Bone marrow (tissue), 2 donors: ENCODE data around the gene FOXG1.

ENCODE experiments used
- DNase-seq, 2 donors: peaks; one replicate each; lab custom pipeline; 2025; lab: John Stamatoyannopoulos, UW

Gene FOXG1

GRCh38 chr14:28776482-28777266 lies 10.1 kb downstream of the FOXG1 start:
- DNase-seq = no peak

GRCh38 chr14:28777471-28778137 lies 11.0 kb downstream of the FOXG1 start:
- no peak for DNase-seq

DNA sequence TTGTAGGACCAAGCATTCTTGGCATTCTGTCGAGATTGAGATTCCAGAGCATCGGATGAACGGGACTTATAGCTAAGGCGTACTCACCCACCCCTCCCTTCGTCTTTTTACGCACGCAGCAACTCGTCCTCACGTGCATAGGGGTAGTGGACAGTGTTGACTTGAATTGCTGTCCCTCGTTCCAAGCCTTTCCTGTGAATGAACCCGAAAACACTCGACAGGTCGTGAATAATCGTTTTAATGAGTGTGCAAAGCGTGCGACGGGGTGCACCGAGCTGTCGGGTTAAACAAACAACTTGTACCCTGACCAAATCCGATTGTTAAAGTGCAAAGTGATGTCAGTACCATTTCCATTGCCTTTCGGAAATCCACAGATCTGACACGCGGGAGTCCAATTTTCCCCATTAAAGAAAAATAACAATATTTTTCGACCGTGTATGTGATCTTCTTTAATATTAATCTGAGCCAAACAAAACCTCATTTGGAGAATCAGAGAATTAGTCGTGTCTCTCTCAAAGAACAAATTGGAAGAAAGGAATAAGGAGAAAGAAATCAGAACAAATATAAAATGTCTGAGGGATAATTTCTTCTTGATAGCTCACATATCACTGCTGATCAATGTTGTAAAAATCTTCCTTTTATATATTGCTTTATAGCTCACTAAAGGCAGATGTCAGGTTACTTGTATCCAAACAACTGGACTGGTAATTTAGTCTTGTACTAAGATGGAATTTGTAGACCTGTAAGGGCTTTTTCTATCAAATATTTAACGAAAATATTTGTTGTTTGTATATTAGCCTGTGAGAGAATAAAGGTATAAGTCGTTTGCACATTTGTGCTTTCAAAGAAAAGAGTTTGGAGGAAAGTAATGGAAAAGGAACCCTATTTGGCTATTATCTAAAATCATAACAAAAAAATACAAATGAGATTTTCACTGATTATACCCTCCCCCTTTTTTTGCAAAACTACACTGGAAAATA lies 11.8 kb downstream of the FOXG1 start:
- DNase-seq = no peak

DNA sequence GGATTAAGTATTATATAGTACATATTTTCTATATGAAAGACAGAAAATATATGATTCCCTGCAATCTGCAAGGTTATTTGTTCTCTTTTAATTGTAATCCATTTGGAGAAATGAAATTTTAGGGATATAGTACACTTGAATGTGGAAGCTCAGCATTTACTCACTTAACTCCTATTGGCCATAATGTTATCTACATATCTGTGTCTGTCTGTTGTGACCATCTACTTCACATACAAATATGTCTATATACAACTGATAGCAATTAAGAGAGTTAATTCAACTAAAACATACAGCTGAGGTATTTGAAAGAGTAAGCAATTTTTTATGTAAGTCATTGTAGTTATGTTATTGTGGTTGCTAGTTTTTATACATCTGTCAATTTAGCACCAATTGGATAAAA lies 12.9 kb downstream of the FOXG1 start:
- no peak for DNase-seq

GRCh38 chr14:28780843-28781820 lies 14.5 kb downstream of the FOXG1 start:
- DNase-seq = no peak

GRCh38 chr14:28782301-28782700 lies 15.7 kb downstream of the FOXG1 start:
- DNase-seq = no peak

GRCh38 chr14:28783664-28784063 lies 17.1 kb downstream of the FOXG1 start:
- DNase-seq = no peak

DNA sequence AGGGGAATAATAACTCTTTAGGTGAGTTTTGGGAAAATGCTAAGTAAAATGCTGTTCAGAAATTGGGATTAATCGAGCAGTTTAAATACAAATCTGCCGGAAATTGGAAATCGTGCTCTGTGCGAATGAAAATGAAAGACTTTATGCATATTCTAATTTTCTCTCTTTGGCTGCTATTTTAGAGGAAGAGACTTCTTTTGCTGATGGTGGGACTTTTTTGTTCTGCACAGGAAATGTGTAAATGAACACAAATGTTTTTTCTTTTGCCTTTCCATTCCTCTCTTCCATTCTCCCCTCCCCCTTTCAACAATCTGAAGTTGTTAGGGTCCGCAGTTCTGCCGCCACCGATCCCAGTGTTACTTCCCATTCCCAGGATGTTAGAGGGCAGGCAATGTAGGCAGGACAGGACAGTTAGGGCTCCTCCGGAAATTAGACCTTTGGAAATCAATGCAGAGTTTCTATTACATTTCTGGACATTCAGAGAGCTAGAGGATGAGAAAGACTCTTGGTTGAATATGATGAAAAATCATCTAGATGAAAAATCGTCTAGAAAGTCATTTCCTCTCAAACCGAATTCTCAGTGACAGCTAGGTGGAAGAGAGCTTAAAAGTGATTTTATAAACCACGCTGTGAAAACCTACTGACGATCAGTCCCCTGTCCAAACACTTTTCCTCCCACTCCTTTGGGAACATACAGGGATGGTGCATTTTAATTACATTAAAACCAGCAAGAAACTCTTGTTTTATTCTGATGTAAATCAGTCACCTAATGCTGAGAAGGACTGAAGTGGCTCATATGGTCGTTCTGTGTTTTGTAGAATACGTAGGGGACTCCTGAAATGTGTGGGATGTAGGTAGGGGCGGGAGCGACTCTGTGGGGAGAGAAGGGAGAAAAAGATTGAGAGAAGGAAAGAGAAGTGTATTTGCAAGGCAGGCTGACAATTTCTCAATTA lies 17.8 kb downstream of the FOXG1 start:
- no peak for DNase-seq

GRCh38 chr14:28785096-28785952 lies 18.7 kb downstream of the FOXG1 start:
- no peak for DNase-seq

GRCh38 chr14:28807518-28807917 lies 40.9 kb downstream of the FOXG1 start:
- DNase-seq = no peak

- DNase-seq = no peak
Observed at GRCh38 chr14:28813810-28814209, 47.2 kb downstream of the FOXG1 start.
